OCI-LY7 (cell line): Measurements from ENCODE around the gene EPS8L3.

Experiments used
- CTCF ChIP-seq: fragments of 200-600 bp; sonication (generic); conservative IDR thresholded peaks from 2 replicates; pipeline ENCODE4 v1.5.1; 2014; ENCODE audit warnings: mild to moderate bottlenecking, antibody characterized with exemption, low read length, moderate library complexity, mixed read lengths
- EZH2phosphoT487 ChIP-seq: fragments of 200-600 bp; sonication (generic); IDR thresholded peaks from 2 replicates; pipeline ENCODE4 v1.6.1; 2018; ENCODE audit warnings: low read depth, borderline replicate concordance, mild to moderate bottlenecking, mixed run types, antibody characterized with exemption, low read length, moderate library complexity, mixed read lengths

- TF ChIP-seq CTCF (no peak), EZH2phosphoT487 (no peak)
Observed at GRCh38 chr1:109790329-109790728, 26.6 kb upstream of the EPS8L3 start.
